GM12878 (cell line): ENCODE measurements around the gene ARSJ.

Experiments used
- ASH2L ChIP-seq: fragments of 300-600, 200-600 bp; sonication (generic); IDR thresholded peaks from 2 replicates; pipeline ENCODE4 v1.6.1; 2017; ENCODE audit warnings: low read depth, mild to moderate bottlenecking, borderline replicate concordance
- BHLHE40 ChIP-seq, 2 experiments: fragments of 450-650 bp in 1 of 2; IDR thresholded peaks; 2 replicates each; pipeline ENCODE4 v1.6.1; 2011 to 2017; ENCODE audit warnings: low read depth in 2 of 2, borderline replicate concordance in 1 of 2, improper control_type of control experiment in 1 of 2, low read length in 1 of 2, mild to moderate bottlenecking in 1 of 2
- CREM ChIP-seq: IDR thresholded peaks from 2 replicates; pipeline ENCODE4 v1.6.1; 2014; ENCODE audit warnings: antibody characterized with exemption, low read depth
- CTCF ChIP-seq, 3 experiments: IDR thresholded peaks in 2 of 3; conservative IDR thresholded peaks in 1 of 3; 2 replicates each; pipeline ENCODE4 v1.5.1; 2011; ENCODE audit warnings: low read depth in 3 of 3, low read length in 3 of 3, mild to moderate bottlenecking in 3 of 3, control low read depth in 2 of 3, moderate library complexity in 2 of 3, inconsistent platforms in 1 of 3, mixed read lengths in 1 of 3; ENCODE audit not compliant: control insufficient read depth in 2 of 3, insufficient read depth in 1 of 3; ENCODE audit errors: extremely low read depth in 1 of 3
- MYB ChIP-seq: fragments of 150-350 bp; IDR thresholded peaks from 2 replicates; pipeline ENCODE4 v1.6.1; 2014; ENCODE audit warnings: mild to moderate bottlenecking, low read depth, low read length, borderline replicate concordance
- POLR2A ChIP-seq: IDR thresholded peaks from 2 replicates; pipeline ENCODE4 v1.6.1; 2011; ENCODE audit warnings: low read depth, mild to moderate bottlenecking, low read length
- RAD21 ChIP-seq: IDR thresholded peaks from 2 replicates; pipeline ENCODE4 v1.6.1; 2011; ENCODE audit warnings: mild to moderate bottlenecking, low read depth, low read length, moderate library complexity; ENCODE audit not compliant: insufficient read depth
- REST ChIP-seq: IDR thresholded peaks from 2 replicates; pipeline ENCODE4 v1.6.1; 2012; ENCODE audit warnings: mild to moderate bottlenecking, low read depth, low read length
- USF1 ChIP-seq: IDR thresholded peaks from 2 replicates; pipeline ENCODE4 v1.6.1; 2011; ENCODE audit warnings: borderline replicate concordance, low read depth, mild to moderate bottlenecking, moderate library complexity, mixed read lengths, low read length; ENCODE audit not compliant: insufficient read depth; ENCODE audit errors: extremely low read length
- YY1 ChIP-seq: IDR thresholded peaks from 2 replicates; pipeline ENCODE4 v1.6.1; 2011; ENCODE audit warnings: low read depth, mild to moderate bottlenecking, low read length

GRCh38 chr4:113971706-113972360 lies 7.6 kb downstream of the ARSJ start:
- TF ChIP-seq BHLHE40 (IDR thresholded peaks at IDR 0.05; ENCODE audit: borderline replicate concordance in 1 of 2, low read depth in 2 of 2, low read length in 1 of 2) (no peak), CTCF (IDR thresholded peaks at IDR 0.05 in 2 of 3, conservative IDR thresholded peaks at IDR 0.05 in 1 of 3; ENCODE audit: control insufficient read depth in 2 of 3, extremely low read depth in 1 of 3, insufficient read depth in 1 of 3, low read depth in 3 of 3, low read length in 3 of 3) (no peak), USF1 (no peak), ASH2L (no peak), YY1 (no peak), REST (no peak), MYB (no peak), CREM (no peak), POLR2A (no peak), RAD21 (no peak)
